ENCODE data around the gene TMEM201.

Gene TMEM201, protein sequence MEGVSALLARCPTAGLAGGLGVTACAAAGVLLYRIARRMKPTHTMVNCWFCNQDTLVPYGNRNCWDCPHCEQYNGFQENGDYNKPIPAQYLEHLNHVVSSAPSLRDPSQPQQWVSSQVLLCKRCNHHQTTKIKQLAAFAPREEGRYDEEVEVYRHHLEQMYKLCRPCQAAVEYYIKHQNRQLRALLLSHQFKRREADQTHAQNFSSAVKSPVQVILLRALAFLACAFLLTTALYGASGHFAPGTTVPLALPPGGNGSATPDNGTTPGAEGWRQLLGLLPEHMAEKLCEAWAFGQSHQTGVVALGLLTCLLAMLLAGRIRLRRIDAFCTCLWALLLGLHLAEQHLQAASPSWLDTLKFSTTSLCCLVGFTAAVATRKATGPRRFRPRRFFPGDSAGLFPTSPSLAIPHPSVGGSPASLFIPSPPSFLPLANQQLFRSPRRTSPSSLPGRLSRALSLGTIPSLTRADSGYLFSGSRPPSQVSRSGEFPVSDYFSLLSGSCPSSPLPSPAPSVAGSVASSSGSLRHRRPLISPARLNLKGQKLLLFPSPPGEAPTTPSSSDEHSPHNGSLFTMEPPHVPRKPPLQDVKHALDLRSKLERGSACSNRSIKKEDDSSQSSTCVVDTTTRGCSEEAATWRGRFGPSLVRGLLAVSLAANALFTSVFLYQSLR

GRCh38 chr1:9588551-9589143 lies at the start of gene TMEM201:
Gene TMEM201 (plus strand): TSS chr1:9588911. CDS start chr1:9588931, 20 bp downstream.
- peaks cover 46% of the 10 kb centered on the region for H3K79me2 ChIP-seq (ENCODE audit: insufficient read depth, low read length)
- H3K27me3 ChIP-seq (ENCODE audit: low read length), result no peaks in the 10 kb centered on the region
- H3K4me2 ChIP-seq (ENCODE audit: low read depth, low read length, poor library complexity, severe bottlenecking), result peak within 1 kb of the TSS; percentile 77
- no peaks in the 10 kb centered on the region for H3K36me3 ChIP-seq (ENCODE audit: low read length)
- TF ChIP-seq, protein P1, sequence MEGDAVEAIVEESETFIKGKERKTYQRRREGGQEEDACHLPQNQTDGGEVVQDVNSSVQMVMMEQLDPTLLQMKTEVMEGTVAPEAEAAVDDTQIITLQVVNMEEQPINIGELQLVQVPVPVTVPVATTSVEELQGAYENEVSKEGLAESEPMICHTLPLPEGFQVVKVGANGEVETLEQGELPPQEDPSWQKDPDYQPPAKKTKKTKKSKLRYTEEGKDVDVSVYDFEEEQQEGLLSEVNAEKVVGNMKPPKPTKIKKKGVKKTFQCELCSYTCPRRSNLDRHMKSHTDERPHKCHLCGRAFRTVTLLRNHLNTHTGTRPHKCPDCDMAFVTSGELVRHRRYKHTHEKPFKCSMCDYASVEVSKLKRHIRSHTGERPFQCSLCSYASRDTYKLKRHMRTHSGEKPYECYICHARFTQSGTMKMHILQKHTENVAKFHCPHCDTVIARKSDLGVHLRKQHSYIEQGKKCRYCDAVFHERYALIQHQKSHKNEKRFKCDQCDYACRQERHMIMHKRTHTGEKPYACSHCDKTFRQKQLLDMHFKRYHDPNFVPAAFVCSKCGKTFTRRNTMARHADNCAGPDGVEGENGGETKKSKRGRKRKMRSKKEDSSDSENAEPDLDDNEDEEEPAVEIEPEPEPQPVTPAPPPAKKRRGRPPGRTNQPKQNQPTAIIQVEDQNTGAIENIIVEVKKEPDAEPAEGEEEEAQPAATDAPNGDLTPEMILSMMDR (IDR thresholded peaks at IDR 0.05; ENCODE audit: insufficient read depth, low read length, poor library complexity, severe bottlenecking), result peak; percentile 75
- no peak for TF ChIP-seq EZH2phosphoT487 (conservative IDR thresholded peaks at IDR 0.05; ENCODE audit: low read length)
- peaks cover 6% of the 10 kb centered on the region; the same call in 1 of the 2 replicates for H3F3A ChIP-seq (ENCODE audit: insufficient read depth)
- H3K9me2 ChIP-seq (replicated peaks; ENCODE audit: insufficient read depth, low read length), result no peaks in the 10 kb centered on the region
- H3K4me3 ChIP-seq (ENCODE audit: insufficient read depth, low read length, poor library complexity, severe bottlenecking), result peak within 1 kb of the TSS; percentile 65
- peak within 1 kb of the TSS; percentile 83 for H2AFZ ChIP-seq (ENCODE audit: low read depth, low read length, severe bottlenecking)
- H3K27ac ChIP-seq (ENCODE audit: low read depth, low read length), result peak within 1 kb of the TSS; percentile 34
- H3K9me3 ChIP-seq (ENCODE audit: insufficient read depth, low read length), result no peaks in the 10 kb centered on the region
- H4K20me1 ChIP-seq (ENCODE audit: low read depth, low read length), result no peaks in the 10 kb centered on the region; the same call in 1 of the 2 replicates
- peak within 1 kb of the TSS; percentile 80 for H3K9ac ChIP-seq (ENCODE audit: low read length)

GRCh38 chr1:9539165-9539828 lies 49.4 kb upstream of the TMEM201 start, which contains the start of gene SLC25A33:
Gene SLC25A33 (plus strand): TSS chr1:9539465. CDS start chr1:9539692, 227 bp downstream.
- Histone ChIP-seq H3K4me2 (ENCODE audit: low read depth, low read length, poor library complexity, severe bottlenecking) (peak within 1 kb of the TSS; percentile 73), H3K4me3 (ENCODE audit: insufficient read depth, low read length, poor library complexity, severe bottlenecking) (peak within 1 kb of the TSS; percentile 79), H3F3A (ENCODE audit: insufficient read depth) (no peaks in the 10 kb centered on the region; the same call in 1 of the 2 replicates), H3K36me3 (ENCODE audit: low read length) (no peaks in the 10 kb centered on the region), H3K27ac (ENCODE audit: low read depth, low read length) (peak within 1 kb of the TSS; percentile 66), H3K9me2 (replicated peaks; ENCODE audit: insufficient read depth, low read length) (no peaks in the 10 kb centered on the region), H3K27me3 (ENCODE audit: low read length) (no peaks in the 10 kb centered on the region), H2AFZ (ENCODE audit: low read depth, low read length, severe bottlenecking) (peak within 1 kb of the TSS; percentile 67), H3K9ac (ENCODE audit: low read length) (peak within 1 kb of the TSS; percentile 79), H4K20me1 (ENCODE audit: low read depth, low read length) (no peaks in the 10 kb centered on the region), H3K9me3 (ENCODE audit: insufficient read depth, low read length) (no peaks in the 10 kb centered on the region), H3K79me2 (ENCODE audit: insufficient read depth, low read length) (peaks cover 47% of the 10 kb centered on the region)
- TF ChIP-seq EZH2phosphoT487 (conservative IDR thresholded peaks at IDR 0.05; ENCODE audit: low read length), result no peak
- TF ChIP-seq, protein P1 (IDR thresholded peaks at IDR 0.05; ENCODE audit: insufficient read depth, low read length, poor library complexity, severe bottlenecking), result no peak

DNA sequence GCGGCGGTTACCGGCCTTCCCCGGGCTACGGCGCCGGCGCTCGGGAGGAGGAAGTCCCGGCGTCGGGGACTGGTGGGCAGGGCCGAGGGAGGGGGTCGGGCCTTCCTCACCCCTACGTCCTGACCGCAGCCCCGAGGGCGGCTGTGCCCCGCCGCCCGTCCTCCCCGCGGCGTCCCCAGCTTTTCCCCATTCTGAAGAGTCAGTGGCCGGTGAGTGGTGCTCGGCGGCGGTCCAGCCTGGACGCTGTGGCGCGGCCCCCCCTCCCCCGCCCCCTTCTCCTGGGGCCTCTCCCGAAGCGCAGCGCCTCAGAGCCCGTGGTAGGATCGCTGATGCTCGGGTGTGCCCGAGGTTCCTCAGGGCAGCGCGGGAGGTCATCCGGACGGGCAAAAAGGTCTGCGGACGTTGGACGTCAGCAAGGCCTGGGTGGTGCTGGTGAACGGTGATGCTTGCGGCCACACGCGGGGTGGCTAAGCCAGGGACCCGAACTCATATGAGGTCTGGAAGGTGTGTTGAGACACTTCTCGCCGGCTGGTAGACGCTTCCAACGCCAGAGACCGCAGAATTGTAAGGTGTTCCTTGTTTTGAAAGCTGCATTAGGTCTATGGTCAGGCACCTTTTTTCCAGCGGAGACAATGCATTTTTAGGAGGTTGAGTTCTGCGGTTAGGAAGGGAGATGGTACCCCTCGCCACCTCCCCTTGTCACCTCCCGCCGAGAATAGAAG lies 48.7 kb upstream of the TMEM201 start:
- Histone ChIP-seq H3K4me3 (ENCODE audit: insufficient read depth, low read length, poor library complexity, severe bottlenecking) (peak overlapping the region; percentile 79), H3K27me3 (ENCODE audit: low read length) (no peaks in the 10 kb centered on the region), H3K27ac (ENCODE audit: low read depth, low read length) (peak overlapping the region; percentile 66), H3K9ac (ENCODE audit: low read length) (peak overlapping the region; percentile 79), H2AFZ (ENCODE audit: low read depth, low read length, severe bottlenecking) (peak overlapping the region; percentile 45), H3F3A (ENCODE audit: insufficient read depth) (peaks cover 4% of the 10 kb centered on the region), H3K79me2 (ENCODE audit: insufficient read depth, low read length) (peaks cover 54% of the 10 kb centered on the region), H3K36me3 (ENCODE audit: low read length) (no peaks in the 10 kb centered on the region), H3K9me3 (ENCODE audit: insufficient read depth, low read length) (no peaks in the 10 kb centered on the region), H3K4me2 (ENCODE audit: low read depth, low read length, poor library complexity, severe bottlenecking) (peak overlapping the region; percentile 73), H4K20me1 (ENCODE audit: low read depth, low read length) (no peaks in the 10 kb centered on the region), H3K9me2 (replicated peaks; ENCODE audit: insufficient read depth, low read length) (no peaks in the 10 kb centered on the region)
- no peak for TF ChIP-seq EZH2phosphoT487 (conservative IDR thresholded peaks at IDR 0.05; ENCODE audit: low read length)
- TF ChIP-seq, protein P1 (IDR thresholded peaks at IDR 0.05; ENCODE audit: insufficient read depth, low read length, poor library complexity, severe bottlenecking), result no peak
